GM04503 (cell line): ENCODE data around the gene RNF121.

Experiments
- DNase-seq: peaks from one replicate; pipeline ENCODE4 v3.0.0-alpha.2; 2012; ENCODE audit warnings: low read depth

Gene RNF121

DNA sequence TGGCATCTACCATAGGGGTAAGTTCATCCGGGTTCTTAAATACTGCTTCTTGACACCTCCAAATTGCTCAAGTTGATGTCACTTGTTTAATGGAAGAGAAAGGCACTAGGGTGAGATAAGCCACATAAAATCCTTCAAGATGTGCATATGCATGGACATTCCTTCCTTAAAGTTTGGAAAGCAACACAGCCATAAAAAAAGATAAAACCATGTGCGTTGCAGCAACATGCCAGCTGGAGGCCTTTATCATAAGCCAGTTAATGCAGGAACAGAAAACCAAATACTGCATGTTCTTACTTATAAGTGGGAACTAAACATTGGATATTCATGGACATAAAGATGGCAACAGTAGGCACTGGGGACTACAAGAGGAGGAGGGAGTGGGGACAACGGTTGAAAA is 61.9 kb downstream of the RNF121 start:
- DNase-seq: no peak

DNA sequence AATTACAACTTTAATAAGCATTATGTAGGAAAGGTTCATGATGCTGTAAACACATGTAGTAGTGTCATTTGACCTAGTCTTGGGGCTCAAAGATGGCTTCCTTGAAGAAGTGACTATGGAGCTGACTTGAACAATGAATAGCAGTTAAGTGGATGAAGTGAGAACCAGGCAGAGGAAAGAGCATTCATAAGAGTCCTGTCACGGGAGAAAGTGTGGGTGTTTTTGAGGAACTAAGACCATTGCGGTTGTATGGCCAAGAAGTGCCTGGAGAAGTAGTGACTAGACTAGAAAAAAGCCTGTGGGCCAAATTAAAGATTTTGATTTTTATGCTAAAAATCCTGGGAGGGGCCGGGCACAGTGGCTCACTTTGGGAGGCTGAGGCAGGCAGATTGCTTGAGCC is 62.6 kb downstream of the RNF121 start:
- DNase-seq: no peak

- DNase-seq: no peak
These were observed 63.4 kb downstream of the RNF121 start for GRCh38 chr11:71992136-71992730.

GRCh38 chr11:71994786-71995185 is 65.9 kb downstream of the RNF121 start:
- no peak for DNase-seq

GRCh38 chr11:71995726-71996291 is 67.0 kb downstream of the RNF121 start:
- DNase-seq: no peak

DNA sequence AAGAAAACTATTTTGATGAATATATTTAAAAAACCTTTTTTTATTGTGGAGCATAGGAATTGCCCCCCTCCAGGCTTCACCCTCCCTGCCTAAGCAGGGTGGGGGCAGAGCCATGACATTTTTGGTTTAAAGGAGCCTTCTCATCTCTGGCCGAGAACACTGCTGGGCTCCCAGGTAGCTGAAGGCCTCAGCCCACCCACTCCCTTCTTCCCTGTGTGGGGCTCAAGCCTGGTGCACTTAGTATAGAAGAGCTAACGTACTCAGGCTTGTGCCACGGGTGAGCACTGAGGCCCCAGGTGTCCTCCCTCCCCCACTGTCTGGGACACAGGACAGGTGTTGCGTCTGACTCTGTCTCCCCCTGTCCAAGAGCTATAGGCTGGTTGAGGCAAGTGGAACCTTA is 67.7 kb downstream of the RNF121 start:
- DNase-seq: no peak

DNA sequence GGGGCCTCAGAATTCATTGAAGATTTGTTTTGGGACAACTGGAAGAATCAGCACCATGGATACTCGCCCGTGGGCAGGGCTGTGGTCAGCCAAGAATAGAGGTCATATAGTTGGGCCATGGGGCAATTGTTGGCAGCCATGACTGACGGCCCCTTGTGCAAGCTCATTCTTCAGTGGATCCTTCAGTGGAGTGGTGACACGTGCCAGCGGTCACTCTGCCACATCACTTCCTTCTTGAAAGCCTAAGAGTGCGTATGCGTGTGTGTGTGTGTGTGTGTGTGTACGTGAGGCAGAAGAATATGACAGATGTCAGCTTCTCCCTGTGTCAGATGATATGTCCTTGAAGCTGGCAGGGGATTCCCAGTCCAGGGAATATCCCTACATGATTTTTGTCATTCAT is 68.1 kb downstream of the RNF121 start:
- no peak for DNase-seq

DNA sequence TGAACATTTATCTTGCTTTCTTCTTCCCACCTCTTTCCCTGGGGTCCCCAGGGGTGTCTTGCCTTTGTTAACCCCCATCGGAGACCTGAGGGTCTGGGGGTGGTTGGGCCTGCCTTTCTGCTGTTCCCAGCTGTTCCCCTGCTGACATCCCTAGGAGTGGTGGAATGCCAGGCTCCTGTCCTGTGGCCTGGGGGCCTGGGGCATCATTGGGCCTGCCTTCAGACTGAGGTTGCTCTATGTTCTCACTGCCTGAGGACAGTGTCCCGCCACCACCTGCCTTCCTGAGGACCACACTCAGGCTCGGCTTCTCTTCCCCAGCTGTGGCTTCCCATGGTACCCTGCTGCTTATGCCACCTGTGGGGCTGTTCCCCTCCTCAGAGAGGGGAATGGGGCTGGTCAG is 68.7 kb downstream of the RNF121 start:
- DNase-seq: no peak

DNA sequence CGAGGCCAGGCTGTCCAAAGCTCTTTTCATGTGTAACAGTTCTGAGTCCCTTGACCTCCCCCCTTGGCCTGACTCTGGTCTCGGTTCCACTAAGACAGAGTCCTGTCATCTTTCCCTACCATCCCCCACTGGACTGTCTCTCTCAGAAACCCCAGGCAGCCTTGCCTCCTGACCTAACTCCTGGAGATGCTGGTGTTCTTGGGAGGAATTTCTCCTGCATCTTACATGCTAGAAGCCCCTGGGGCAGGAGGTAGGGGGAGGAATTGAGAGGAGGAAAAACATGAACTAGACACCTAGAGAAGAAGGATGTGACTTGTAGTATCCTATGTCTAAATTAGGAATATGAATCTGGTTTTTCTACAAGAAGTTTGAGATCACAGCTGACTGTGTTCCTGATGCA is 69.2 kb downstream of the RNF121 start:
- no peak for DNase-seq

- no peak for DNase-seq
These were observed 69.9 kb downstream of the RNF121 start, which contains the start of gene IL18BP for GRCh38 chr11:71998649-71999310. Gene IL18BP, plus strand, starts transcription at chr11:71998909. Its CDS starts 1,076 bp downstream, at chr11:71999985.

GRCh38 chr11:71999362-71999761 is 70.5 kb downstream of the RNF121 start:
- DNase-seq: no peak

DNA sequence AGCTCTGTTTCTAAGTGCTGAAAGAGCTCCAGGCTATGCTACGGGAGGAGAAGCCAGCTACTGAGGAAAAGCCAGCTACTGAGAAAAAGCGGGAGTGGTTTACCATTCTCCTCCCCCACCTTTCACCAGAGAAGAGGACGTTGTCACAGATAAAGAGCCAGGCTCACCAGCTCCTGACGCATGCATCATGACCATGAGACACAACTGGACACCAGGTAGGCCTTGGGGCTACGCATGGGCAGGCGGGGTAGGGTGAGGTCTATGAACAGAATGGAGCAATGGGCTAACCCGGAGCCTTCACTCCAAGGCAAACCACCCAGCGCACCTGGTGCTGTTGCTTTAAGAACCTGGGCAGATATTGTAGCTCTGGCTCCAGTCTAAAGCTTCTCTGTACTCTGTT is 71.0 kb downstream of the RNF121 start:
- DNase-seq: no peak

- no peak for DNase-seq
These were observed 71.5 kb downstream of the RNF121 start for GRCh38 chr11:72000202-72000867.

GRCh38 chr11:72001285-72001684 is 72.4 kb downstream of the RNF121 start:
- no peak for DNase-seq

- DNase-seq: no peak
These were observed 73.2 kb downstream of the RNF121 start for GRCh38 chr11:72001834-72002591.

DNA sequence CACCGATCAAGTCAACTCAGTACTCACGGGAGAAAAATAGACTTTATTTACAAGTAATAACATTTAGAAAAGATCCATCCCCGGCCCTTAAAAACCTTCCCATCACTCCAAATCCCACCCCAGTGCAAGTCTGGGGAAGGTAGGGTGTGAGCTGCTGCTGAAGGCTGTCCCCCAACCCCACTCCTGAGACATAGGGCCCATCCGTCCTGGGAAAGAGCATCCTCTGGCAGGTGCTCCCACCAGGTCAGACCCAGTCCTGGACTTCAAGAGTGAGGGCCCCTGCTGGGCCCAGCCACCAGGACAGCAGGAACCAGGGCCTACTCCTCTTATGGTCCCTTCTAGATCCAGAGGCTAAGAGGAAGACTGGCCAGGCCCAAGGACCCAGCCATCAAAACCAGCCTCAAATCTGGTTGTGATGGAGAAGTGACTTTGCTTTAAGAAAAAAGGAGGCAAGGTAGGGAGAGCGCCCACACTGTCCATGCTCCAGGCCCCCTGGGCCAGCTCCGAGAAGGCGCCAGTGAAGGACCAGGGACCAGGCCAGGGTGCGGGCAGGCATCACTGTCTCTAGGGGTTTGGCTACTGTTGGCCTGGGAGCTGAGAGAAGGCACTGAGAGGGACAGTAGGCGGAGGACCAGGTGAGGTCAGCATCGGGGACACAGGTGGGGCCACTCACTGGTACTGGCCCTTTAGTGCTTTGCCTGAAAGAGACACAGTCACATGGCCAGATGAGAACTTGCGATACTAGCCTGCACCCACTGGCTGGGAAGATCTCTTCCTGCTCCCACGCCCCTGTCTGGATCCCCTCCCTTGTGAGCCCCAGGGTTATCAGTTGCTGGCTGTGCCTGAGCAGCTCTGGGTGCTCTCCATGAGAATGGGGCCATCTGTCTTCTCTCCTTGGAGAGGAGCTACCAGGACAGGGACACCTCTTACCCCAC is 74.3 kb downstream of the RNF121 start:
- no peak for DNase-seq

GRCh38 chr11:72003776-72004171 is 74.9 kb downstream of the RNF121 start:
- no peak for DNase-seq

DNA sequence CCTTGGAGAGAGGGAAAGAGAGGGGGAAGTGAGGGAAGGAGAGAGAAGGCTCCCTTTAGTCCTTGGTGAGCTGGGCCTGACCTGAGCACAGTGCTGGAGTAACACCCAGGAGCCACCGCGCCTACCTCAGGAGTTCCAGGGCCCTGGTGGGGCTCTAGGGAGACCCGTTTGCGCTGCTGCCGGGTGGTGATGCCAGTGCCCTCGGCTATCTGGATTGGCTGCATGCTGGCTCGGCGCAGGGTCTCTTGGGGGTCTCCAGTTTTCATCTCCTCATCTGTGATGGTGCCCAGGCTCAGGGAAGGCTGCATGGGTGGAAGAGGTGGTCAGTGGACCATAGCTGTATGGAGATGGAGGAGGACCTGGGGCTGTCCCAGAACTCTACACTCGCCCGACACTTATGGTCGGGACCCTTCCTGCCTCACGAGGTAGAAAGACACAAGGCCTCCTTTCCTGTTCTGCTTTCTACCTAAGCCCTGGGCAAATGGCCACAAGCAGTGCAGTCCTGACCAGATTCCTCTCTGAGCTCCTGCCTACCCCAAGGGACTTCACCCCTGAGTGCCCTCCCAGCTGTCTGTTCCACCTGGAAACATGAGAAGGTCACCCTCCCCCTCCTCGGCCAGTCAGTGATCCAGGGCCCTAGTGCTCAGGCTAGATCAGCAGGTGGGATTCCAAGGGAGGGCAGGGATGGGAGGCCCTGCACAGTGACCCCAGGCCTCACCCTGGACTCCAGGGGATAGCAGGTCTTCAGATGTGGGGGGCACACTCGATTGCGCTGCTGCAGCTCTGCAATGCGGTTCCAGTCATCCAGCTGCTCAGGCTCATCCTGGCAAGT is 75.9 kb downstream of the RNF121 start:
- no peak for DNase-seq

- DNase-seq: no peak
These were observed 76.8 kb downstream of the RNF121 start for GRCh38 chr11:72005347-72006260.
